Endometrium (tissue), 2 donors: Measurements from ENCODE around the gene ZNRF2.
A peak's percentile ranks its signal among the peaks of the same experiment; 100 is the strongest.

Experiments
- FAIRE-seq: peaks from 2 replicates; lab custom pipeline; 2012; peaks lifted over from hg19 to GRCh38; lab: Jason Lieb, UNC
- donor health status: control.
- donor health status: control.

The ZNRF2 gene

DNA sequence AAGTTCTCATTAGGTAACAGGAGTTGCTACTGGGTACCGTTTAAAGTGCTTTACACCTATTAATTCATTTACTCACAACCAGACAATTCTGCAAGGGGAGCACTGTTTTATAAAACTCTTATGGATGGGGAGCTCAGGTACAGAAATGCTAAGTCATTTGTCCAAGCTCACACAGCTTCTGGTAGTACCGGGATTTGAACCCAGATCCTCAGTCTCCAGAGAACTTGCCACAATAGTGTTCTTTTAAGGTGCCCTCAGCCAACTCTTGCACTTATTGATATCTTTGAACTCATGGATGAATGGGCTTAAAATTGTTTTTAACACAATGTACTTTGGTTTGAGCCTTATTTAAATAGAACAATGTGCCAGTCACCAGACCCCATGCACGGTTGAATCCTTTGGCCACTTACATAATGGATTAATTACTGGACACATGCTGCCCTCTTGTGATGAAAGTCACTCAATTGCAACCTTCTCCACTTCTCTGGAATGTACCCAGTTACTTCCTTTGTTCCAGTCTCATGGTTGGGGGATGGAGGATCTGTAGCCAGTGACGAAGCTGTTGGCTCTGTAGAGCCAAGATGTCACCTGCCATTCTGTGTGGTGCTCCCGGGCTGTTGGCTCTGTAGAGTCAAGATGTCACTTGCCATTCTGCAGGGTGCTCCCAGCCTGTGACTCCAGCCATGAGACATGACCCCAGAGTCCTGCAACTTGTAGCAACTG is 128.5 kb downstream of the ZNRF2 start:
- FAIRE-seq, result peak; percentile 68

DNA sequence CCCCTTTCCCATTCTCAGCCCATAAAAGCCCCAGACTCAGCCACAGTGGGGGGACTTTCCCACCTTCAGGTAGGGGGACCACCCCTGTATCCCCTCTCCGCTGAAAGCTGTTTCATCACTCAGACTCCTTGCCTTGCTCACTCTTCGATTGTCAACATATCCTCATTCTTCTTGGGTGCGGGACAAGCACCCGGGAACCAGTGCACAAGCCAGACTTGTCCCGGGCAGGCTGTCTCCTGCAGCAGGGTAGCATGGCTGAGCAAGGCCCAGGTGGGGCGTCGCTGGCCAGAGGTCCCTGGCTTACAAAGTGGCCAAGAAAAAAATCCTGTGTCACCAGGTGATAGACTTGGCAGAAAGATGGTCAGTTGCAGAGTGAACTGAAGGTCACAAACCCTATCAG is 129.5 kb downstream of the ZNRF2 start:
- no peak for FAIRE-seq
